ENCODE data around the gene ABHD11.
"Not testable (repeated sequence)": the region's sequence is repeated elsewhere in the genome, so short reads cannot be mapped to it uniquely, and the experiment has no call there.

The ABHD11 gene

DNA sequence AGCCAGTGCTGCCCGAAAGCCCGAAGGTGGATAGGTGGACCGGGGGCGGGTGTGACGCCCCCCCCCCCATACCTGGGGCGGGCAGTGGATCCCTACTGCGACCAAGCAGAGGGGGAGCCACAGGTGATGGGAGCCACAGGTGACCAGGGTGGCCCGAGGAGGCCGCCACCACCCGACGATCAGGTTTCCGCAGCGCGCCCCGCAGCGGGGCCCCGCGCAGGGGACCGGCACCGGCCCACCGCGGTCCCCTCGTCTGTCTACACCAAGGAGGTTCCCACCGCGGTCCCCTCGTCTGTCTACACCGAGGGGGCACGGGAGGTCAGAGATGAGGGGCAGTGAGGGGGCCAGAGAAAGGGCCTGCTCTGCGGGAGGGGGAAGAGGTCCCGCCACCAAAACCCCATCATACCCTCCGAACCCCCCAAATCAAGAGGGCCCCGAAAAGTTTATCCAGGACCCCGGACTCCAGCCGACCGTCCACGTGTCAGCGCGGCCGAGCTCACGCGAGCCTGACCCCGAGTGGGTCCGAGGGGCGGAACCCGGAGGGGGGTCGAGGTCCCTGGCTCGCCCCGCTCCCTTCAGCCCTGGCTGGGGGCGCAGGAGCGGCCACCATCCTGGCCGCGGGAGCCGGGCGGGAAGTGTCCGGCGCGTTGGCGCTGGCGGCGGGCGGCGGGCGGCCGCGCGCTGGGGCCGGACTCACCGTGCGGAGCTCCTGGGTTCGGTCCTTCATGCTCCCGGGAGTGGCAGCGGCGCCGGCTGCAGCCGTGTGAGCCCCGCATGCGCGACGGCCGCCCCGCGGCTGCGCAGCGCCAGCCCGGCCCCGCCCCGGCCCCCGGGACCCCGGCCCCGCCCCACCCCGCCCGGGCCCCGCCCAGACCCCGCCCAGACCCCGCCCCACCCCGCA is 19.4 kb downstream of the ABHD11 start, which contains the start of gene STX1A:
TSS of gene STX1A (minus strand) at position 765 of the 901 bp plus-strand sequence. CDS start at position 727, 38 bp downstream.
- peak; percentile 74 for DNase-seq

DNA sequence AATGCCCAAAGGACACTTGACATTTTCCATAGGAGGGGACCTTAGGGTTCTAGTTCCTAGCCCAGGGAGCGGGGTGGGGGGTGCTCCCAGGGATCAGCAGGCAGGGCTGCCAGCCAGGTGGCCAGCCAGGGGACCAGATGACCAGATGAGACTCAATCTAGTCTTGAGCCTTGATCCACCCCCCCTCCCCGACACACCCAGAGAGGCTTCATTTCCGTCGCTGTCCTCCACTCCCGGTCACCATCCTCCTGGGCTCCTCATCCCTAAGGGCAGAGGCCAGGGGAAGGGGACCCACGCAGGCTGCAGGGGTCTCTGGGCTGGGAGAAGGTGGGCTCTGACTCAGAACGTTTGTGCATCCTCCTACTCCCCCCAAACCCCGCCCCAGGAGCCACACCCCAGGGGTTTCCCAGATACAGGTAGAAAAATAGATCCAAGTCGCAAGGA is 20.1 kb downstream of the ABHD11 start:
- no peak for DNase-seq

DNA sequence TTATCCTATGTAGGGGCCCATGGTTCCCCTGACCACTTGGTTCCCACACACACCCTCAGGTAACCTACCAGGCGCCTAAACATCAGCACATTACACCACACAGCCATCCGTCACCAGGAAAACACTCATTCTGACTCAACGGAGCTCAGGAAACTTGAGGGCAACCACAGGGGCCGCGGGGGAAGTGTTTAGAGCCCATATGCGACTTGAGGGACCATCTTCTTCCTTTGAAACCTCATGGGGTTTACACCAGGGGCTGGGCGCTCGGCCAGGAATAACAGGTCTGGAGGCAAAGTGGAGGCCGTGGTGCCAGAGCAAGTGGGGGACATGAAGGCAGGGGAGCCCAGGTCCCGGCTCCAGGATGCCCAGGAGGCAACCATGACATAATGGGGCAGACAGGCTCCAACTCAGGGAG is 20.6 kb downstream of the ABHD11 start:
- peak; percentile 73 for DNase-seq

DNA sequence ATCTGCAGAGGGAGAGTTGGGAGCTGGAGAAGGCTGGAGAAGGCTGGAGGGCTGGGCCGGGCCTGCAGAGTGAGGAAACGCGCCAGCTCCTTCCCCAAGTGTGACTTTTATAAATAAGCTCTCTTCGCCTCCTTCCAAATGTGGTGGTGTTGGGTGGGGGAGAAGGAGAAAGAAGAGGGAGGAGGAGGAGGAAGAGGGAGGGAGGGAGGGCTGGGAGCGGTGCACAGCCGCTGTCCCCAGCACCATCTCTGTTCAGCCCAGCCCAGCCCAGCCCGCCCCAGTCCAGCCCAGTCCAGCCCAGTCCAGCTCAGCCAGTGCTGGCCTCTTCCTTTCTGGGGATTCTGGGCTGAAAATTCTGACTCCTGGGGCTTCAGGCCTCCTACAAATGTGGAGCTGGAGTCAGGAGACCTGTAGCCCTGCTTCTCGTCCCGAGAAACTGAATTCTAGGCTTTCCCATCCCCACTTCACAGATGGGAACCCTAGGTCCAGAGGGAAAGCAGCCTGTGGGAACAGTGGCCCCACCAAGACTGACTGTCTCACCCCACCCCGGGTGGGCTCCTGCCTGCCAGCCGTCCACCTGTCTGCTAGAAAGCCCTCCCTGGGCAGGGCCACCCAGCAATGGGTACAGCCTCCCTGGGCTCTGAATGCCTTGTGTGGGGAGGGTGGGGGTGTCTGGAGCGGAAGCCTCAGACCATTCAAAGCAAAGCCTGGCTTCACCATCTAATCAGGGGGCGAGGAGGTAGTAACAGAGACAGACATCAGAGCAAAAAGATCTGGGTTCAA is 21.4 kb downstream of the ABHD11 start:
- DNase-seq = no peak

DNA sequence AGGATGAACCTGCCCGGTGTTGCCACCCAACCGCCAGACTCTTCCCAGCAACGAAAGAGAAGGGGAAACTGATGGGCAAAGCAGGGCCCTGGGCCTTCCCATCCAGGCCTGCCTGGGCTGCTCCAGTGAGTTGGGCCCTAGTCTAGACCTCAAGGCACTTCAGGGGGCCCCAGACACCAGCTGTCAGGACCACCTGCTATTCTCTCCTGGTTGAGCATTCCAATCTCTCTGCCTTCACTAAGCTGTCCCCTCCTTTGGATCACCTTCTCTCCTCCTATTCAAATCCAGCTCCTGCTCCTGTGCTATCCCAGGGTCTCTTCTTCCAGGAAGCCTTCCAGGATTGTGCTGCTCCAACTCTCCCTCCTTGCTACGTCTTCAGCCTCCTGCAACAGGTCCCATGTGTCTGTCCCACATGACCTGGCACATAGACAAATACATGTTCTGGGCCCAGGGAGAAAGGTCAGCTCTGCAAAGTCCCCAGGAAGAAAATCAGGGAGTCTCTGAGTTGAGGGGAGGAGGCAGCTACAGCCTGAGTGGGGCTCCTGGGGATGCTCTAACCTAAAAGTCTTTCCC is 22.2 kb downstream of the ABHD11 start:
- no peak for DNase-seq

DNA sequence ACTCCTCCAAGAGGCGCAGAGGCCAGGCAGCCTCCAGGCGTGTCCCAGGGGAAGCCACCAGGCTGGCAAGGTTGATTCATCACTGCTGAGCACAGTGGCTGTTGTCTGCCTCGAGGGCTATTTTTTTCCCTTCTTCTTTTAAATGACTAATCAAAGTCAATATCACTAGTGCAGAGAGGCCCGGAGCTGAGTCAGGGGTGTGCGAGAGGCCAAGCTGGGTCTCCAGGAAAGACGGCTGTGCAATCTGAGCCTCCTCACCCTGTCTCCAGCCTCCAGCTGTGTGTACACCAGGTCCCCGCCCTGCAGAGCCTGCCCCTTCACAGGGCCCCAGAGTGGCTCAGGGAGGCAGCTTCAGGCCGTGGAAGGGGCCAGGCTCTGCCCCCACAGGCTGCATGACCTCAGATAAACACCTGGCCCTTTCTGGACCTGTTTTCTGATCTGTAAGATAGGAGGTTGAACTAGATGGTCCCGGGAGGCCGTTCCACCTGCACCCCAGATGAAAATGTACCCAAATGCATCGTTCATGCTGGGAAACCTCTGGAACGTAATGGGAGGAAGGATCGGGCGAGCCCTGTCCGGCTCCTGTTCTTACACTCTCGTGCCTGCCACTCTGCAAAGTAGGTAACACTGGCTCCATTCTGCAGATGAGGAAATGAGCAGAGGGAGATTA is 22.8 kb downstream of the ABHD11 start:
- peak; percentile 64 for DNase-seq

DNA sequence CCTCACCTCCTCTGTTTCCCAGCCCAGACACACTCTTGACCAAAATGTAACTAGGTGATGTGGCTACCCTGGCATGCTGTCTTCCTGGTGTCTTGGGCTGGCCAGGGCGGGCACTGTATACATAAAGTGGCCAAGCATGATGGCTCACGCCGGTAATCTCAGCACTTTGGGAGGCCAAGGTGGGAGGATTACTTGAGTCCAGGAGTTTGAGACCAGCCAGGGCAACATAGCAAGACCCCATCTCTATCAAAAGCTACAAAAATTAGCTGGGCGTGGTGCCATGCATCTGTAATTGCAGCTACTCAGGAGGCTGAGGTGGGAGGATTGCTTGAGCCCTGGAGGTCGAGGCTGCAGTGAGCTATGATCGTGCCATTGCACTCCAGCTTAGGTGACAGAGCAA is 25.3 kb downstream of the ABHD11 start:
- not testable (repeated sequence) for DNase-seq

DNA sequence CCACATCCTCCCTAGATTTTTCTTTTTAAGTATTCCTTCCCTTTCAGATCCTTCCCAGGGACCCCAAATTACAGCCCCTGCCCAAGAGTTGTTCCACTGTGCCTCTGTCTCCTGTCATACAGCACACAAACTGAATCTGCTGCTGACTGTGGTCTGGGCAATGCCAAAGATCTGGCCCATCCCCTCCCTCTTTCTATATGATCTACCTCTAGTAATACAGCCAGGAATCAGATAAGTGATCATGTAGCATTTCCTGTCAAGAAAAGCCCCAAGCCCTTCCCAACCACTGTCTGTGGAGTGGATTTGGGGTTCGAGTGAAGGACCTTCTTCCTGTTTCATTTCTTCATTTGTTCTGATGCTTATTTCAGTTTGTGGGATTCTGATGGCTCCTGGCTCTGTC is 25.8 kb downstream of the ABHD11 start:
- DNase-seq = no peak

DNA sequence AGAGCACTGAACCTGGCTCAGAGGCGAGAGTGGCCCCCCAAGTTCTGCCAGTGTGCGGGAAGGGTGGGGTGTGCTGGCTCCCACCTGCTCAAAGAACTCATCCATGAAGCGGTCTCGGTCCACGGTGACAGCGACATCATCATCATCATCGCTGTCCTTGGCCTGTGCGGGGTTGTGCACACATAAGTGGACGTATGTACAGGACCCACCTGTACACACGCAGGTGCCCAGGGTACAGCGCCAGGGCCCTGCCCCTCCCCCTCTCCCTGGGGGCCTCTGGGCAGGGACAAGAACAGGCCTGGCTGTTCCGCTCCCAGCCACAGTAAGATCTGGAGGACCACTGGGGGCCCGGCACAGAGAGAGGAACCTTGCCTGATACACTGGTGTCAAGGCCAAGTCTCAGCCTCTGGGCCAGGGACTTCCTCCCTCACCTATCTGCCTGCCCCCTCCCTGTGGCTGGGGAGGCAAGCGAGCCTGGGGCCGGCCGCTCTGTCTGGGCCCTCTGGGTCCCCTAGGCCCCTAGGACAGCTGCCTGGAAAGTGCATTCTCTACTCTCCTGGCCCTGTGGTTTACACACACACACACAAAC is 29.5 kb downstream of the ABHD11 start:
- DNase-seq = no peak

DNA sequence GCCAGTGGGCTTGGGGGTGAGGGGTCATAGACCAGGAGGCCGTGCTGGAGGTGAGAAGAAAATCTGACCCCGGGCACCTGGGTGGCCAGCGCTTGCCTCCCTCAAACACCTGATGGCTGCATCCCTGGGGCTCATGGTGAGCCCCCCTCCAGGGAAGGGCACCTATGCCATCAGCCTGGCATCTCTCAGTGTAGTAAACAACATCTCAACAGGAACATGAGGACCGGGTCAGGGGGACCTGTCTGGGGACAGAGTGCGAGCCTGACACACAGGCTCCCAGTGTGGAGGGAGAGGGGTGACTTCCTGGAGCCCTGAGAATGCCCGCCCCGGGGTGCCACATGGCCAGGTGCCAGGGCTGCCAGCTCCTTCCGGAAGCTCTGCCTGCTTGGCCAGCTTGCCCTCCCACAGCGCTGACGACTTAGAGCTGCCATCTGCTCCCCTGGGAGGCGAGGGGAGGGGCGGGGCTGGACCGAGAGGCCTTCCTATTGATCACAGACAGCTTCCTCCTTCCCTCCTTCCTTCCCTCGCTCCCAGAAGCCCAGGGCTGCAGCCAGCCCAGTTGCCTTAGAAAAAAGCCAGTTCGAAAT is 31.5 kb downstream of the ABHD11 start:
- DNase-seq = no peak

DNA sequence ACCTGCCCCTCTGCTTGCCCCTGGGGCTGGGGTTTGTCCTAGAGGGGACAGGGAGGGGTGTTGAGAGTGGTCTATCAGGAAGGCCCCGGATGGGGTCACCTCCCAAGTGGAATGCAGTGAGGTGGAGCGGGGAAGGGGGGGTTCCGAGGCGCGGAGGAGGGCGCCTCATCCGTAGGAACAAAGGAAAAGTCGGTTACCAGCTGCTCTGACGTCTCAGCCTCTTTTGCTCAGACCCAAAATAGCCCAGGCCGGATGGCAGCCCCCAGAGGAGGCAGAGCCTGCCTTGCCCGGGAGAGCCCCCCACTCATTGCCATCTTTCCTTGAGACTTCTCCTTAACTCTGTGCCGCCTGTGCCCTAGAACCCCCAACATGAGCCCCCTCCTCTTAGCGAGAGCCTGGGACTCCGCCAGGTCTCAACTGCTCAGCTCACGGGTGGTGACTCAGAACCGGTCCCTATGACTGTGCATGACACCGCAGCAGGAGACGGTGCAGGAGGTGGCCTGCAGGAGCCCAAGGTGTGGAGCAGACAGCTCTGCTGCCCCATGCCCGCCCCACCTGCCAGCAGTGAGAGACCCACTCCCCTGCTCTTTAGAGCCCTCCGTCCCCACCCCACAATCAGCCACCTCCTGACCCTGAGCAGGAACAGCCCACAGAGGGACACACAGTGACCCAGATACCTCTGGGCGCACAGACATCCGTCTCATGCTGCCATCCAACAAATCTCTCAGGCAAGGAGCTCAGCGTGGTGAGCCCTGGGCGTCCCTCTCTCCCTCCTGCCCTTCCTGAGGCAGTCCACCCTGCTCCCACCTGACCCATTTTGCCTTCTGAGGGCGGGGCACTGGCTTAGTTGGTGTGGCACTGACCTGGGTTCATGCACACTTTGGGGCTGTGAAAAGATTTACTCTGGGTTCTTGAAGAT is 32.2 kb downstream of the ABHD11 start:
- no peak for DNase-seq

DNA sequence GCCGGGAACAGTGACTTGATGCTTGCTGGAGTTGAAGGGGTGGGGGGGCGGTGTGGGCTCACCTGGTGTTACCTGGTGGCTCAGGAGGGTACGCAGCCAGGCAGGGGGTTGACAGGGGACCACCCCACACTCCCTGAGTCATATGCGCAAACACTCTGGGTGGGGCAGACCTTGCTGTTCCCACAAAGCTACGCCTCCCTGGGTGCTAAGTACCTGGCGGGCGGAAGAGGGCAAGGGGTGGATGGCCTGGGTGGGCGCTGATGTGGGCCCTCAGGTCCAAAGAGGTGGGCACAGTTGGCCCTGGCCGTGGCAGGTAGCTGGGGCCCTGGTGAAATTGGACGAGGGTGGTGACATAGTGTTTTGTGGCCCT is 33.1 kb downstream of the ABHD11 start:
- no peak for DNase-seq

DNA sequence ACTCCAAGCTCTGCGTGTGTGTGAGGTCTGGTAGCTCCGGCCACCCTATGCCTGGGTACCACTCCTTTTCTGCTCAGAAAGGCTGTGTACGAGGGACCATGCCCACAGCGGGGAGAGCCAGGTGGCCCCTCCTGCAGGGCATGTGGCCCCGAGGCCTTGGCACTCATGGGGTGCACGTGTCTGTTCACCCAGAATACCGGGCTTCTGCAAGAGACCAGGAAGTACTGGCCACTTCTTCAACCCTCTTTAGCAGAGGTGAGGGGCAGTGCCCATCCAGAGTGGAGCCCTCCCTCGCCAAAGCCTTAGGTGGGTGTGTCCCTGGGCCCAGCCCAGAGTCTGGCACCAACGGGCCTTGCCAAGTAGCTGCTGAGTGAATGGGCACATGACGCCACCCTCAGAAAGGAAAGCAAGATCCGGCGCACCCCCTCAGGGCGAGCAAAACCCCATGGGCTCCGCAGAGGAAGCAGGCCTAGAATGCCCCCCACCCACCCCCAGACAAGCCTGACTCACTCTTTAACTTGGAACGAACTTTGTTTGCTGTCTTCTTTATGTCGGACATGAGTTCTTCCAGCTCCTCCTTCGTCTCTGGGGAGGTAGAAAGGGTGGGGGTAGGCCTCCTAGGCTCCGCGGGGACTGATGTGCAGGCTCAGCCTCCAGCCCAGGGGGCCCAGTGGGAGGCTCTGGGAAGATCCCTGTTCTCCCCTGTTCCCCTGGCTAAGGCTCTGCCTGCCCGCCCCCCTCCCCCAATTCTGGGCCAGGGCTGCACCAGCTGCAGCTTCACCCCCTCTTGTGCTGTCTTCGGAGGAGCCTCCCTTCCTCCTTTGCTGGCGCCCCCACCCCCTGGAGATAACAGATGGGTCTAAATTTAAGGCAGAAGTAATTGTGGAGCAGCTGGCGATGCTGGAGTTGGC is 33.7 kb downstream of the ABHD11 start:
- no peak for DNase-seq

DNA sequence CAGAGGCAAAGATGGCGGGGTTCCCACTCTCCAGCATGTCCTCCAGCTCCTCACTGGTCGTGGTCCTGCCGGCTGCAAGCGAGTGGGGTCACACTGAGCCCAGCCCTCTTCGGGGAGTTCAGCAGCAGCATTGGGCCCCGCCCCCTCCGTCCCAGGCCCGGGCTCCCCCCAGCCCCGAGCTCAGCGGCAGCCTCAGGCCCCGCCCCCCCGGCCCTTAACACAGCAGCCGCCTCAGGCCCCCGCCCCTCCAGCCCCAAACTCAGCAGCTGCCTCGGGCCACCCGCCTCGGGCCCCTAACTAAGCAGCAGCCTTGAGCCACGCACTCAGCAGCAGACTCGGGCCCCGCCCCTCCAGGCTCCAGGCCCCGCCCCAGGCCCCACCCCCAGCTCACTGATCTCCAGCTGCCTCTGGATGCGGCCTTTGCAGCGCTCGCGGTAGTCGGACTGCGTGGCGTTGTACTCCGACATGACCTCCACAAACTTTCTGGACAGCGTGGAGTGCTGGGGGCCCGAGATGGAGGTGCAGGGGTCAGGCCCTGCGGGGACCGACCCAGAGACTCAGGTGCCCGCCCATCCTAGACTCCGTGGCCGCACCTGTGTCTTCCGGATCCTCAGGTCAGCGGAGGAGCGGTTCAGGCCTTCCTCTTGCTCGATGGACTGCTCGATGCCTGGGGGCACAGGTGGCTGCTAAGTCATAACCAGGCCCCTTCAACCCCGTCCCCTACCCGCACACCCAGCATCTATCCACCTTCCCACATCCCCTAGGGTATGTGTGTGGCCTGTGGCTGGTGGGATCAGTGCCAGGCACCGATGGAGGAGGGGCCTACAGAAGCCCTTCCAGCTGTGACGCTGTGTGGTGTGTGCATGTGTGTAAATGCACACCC is 34.6 kb downstream of the ABHD11 start:
- peak; percentile 52 for DNase-seq

DNA sequence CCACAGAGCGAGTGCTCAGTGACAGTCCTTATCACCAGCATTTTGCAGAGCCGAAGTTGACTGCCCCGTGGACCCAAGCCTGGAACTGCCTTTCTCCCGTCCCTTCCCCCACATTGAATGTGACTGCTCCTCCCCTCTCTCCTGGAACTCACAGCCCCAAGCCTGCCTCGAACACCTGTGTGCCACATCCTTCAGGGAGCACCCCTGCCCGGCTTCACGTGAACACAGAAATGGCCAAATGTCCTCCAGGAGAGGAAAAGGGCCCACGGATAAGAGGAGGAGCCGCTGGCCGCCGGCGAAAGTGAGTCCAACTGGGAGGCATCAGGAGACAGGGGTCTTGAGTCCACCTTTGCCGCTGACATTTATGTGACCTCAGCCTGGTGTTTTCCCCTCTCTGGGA is 35.4 kb downstream of the ABHD11 start:
- no peak for DNase-seq

DNA sequence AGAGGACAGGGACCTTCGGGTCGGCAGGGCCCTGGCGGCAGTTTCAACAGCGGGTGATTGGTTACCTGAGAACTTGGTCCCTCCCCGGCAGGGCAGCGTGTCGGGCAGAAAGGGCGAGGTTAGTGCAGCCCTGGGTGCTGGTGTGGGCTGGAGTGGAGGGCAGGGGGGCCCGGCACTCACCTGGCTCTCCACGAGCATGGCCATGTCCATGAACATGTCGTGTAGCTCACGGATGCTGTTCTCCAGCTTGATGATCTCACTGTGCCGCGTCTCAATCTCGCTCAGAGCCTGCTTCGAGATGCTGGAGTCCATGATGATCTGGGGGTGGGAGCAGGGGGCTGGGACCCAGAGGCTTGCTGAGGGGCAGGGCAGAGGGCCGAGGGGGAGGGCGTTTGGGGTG is 35.9 kb downstream of the ABHD11 start:
- no peak for DNase-seq

DNA sequence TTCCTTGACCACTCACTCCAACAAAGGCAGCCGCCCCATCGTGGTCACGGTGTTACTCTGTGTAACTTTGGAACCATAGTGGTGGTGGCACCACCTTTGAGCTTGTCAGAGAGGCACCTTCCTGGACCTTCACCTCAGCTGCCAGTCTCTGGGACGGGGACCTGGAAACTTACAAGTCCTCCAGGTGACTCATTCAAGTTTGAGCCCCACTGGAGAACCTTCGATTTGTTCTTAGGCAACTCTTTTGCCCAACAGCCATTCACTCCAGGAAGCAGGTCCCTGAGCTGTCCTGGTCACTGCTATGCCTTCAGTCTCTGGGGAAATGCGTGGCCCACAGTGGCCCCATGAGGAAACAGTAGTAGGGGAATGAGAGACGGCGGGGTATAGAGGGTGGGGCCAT is 36.4 kb downstream of the ABHD11 start:
- no peak for DNase-seq

DNA sequence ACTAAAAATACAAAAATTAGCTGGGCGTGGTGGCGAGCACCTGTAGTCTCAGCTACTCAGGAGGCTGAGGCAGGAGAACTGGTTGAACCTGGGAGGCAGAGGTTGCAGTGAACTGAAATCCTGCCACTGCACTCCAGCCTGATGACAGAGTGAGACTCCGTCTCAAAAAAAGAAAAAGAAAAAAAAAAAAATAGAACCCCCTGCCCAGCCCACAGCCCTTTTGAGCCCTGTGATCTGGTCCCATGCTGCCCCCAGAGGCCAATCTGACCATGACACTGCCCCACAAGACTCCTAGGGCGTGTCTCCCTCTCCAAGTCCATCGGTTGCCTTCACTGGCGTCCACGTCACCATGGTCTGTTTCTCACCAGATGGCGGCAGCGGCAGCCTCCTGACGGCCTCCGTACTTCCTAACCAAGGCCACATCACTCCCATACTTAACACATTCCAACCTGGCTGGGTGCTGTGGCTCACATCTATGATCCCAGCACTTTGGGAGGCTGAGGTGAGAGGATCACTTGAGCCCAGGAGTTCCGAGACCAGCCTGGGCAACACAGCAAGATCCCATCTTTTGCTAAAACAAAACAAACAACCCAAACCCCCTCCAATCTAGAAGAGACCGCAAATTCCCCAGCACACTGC is 37.1 kb downstream of the ABHD11 start:
- peak; percentile 57 for DNase-seq
